ENCODE measurements around the gene ACSM2A.
"Not testable (repeated sequence)": the region's sequence is repeated elsewhere in the genome, so short reads cannot be mapped to it uniquely, and the experiment has no call there.

- TF ChIP-seq GABPA (IDR thresholded peaks at IDR 0.05; ENCODE audit: low read depth); RB1 (IDR thresholded peaks at IDR 0.05; ENCODE audit: borderline replicate concordance); CHD2 (IDR thresholded peaks at IDR 0.05; ENCODE audit: borderline replicate concordance, low read depth, low read length); RBBP5 (conservative IDR thresholded peaks at IDR 0.05); POLR2A (IDR thresholded peaks at IDR 0.05; ENCODE audit: low read depth, low read length); FOXK2 (IDR thresholded peaks at IDR 0.05); SREBF2 (IDR thresholded peaks at IDR 0.05; ENCODE audit: low read length); EZH2 (IDR thresholded peaks at IDR 0.05; ENCODE audit: borderline replicate concordance, control insufficient read depth, low read depth, low read length); FOXM1 (IDR thresholded peaks at IDR 0.05; ENCODE audit: low read depth, low read length); MYC (IDR thresholded peaks at IDR 0.05; ENCODE audit: insufficient read depth, insufficient read length, insufficient replicate concordance, low read length, severe bottlenecking): not testable (repeated sequence)
- TF ChIP-seq, protein P1, sequence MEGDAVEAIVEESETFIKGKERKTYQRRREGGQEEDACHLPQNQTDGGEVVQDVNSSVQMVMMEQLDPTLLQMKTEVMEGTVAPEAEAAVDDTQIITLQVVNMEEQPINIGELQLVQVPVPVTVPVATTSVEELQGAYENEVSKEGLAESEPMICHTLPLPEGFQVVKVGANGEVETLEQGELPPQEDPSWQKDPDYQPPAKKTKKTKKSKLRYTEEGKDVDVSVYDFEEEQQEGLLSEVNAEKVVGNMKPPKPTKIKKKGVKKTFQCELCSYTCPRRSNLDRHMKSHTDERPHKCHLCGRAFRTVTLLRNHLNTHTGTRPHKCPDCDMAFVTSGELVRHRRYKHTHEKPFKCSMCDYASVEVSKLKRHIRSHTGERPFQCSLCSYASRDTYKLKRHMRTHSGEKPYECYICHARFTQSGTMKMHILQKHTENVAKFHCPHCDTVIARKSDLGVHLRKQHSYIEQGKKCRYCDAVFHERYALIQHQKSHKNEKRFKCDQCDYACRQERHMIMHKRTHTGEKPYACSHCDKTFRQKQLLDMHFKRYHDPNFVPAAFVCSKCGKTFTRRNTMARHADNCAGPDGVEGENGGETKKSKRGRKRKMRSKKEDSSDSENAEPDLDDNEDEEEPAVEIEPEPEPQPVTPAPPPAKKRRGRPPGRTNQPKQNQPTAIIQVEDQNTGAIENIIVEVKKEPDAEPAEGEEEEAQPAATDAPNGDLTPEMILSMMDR (IDR thresholded peaks at IDR 0.05 in 2 of 3, conservative IDR thresholded peaks at IDR 0.05 in 1 of 3; ENCODE audit: control insufficient read depth in 2 of 3, extremely low read depth in 1 of 3, insufficient read depth in 1 of 3, low read depth in 3 of 3, low read length in 3 of 3), result not testable (repeated sequence)
Measured at GRCh38 chr16:20459227-20459626, 7.9 kb downstream of the ACSM2A start.

Data from GM12878 (cell line).